HG03095 (cell line): ENCODE results near the gene NEUROD2.
A peak's percentile ranks its signal among the peaks of the same experiment; 100 is the strongest.

Experiments
- ATAC-seq: cut with Tn5 transposase; IDR thresholded peaks from one replicate; pipeline ENCODE4 v1.9.1; 2021; ENCODE audit warnings: moderate library complexity; ENCODE audit not compliant: unreplicated experiment

The NEUROD2 gene

DNA sequence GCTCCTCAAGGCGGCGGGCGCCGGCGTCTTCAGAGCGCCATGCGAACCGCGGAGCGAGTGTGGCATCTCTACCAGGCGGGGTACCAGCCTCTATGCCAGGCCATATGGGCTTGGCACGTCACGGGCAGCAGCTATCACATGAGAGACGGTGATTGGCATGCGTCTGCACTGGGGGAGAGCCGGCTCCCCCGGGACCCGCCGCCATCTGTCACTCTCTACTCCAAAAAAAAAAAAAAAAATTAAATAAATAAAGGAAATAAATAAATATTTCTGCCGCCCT lies at the start of gene NEUROD2:
Gene NEUROD2 (minus strand): TSS at position 70 of the 280 bp plus-strand sequence. CDS start 1,321 bp downstream, outside the sequence.
- ATAC-seq: no peak

DNA sequence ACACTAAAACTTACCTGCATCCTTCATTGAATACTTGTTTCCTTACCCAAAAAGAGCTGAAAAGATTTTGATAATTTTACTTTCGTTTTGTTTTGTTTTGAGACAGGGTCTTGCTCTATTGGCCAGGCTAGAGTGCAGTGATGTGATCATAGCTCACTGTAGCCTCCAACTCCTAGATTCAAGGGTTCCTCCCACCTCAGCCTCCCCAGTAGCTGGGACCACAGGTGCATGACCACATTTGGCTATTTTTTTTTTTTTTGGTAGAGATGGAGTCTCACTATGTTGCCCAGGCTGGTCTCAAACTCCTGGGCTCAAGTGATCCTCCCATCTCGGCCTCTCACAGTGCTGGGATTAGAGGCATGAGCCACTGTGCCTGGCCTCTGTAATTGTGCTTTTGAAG lies 47.4 kb upstream of the NEUROD2 start:
- ATAC-seq: no peak

- ATAC-seq: no peak
Measured at GRCh38 chr17:39653662-39654331, 46.1 kb upstream of the NEUROD2 start.

DNA sequence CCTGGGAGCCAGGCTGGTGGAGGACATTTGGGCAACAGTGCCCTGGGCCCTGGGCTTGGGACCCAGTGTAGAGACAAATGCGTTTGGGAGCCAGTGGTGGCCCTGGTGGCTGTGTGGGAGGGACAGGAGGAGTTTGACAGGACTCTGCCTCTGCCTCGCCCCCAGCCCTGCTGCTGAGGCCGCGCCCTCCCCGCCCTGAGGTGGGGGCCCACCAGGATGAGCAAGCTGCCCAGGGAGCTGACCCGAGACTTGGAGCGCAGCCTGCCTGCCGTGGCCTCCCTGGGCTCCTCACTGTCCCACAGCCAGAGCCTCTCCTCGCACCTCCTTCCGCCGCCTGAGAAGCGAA lies 45.6 kb upstream of the NEUROD2 start:
- no peak for ATAC-seq

GRCh38 chr17:39652587-39653315 lies 45.0 kb upstream of the NEUROD2 start:
- ATAC-seq: no peak

- ATAC-seq: no peak
Measured at GRCh38 chr17:39651923-39652586, 44.3 kb upstream of the NEUROD2 start.

DNA sequence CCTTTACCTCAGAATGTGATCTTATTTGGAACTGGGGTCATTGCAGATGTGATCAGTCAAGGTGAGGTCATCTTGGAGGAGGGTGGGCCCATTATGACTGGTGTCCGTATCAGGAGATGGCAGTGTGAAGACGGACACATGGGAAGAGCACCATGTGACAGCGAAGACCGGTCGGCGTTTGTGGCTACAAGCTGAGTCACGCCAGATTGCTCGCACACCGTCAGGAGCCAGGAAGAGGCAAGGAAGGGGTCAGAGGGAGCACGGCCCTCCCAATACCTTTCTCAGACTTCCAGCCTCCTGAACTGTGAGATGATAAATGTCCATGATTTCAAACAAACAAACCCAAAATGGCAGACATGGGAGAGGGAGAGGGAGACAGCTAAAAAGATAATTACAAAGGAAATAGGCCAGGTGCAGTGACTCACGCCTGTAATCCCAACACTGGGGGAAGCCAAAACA lies 42.4 kb upstream of the NEUROD2 start:
- no peak for ATAC-seq

DNA sequence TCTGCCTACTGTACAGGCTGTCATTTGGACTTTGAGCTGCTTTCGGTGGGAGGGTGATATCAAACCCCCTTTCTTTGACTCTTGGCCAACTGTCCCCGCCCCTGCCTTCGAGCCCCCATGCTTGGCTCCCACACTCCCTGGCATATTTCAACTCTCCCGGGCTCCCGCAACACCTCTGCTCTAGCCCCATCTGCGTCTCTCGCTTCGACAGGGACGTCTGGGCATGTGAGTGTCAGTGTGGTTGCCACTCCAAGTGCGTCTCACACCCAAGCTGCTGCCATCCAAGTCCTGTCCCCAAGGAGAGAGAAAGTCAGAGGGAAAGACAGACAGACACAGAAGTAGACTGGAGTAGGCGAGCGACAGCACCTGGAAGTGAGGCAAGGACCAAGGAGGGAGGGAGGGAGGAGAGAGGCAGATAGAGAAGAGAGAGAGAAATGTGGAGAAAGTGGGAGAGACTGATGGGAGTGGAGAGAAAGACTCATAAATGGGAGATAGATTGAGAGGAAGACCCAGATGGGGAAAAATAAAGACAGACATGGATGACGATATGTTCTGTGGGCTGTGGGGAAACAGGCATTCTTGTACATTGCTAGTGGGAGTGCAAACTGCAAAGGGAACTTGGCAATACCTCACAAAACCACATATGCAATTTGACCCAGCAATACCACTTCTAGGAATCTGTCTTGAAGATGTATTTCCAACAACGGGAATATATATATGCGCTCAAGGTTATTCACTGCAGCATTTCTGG lies 41.1 kb upstream of the NEUROD2 start:
- ATAC-seq: no peak

GRCh38 chr17:39647256-39647655 lies 39.5 kb upstream of the NEUROD2 start:
- no peak for ATAC-seq

DNA sequence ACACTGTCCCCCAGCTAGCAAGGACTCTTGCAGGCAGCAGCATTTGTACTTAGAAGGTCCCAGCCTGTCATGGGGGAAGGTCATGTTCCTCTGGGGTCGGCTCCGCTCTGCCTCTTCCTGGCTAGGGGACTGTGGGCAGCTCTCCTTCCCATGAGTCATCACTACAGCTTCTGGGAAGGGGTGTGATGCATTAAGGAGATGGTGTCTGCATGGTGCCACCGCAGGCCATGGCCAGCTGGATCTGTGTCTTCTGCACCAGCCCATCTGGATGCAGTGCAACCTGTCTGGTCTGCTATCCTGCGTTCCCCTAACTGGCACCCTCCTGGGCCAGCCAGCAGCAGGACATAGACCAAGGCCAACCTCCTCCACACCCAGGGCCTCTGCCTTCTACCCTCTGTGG lies 35.6 kb upstream of the NEUROD2 start:
- ATAC-seq: no peak

- ATAC-seq: no peak
Measured at GRCh38 chr17:39642291-39643074, 34.8 kb upstream of the NEUROD2 start.

GRCh38 chr17:39641883-39642282 lies 34.2 kb upstream of the NEUROD2 start:
- ATAC-seq: no peak

GRCh38 chr17:39641097-39641496 lies 33.4 kb upstream of the NEUROD2 start:
- no peak for ATAC-seq

- ATAC-seq: no peak
Measured at GRCh38 chr17:39640591-39641031, 32.9 kb upstream of the NEUROD2 start.

DNA sequence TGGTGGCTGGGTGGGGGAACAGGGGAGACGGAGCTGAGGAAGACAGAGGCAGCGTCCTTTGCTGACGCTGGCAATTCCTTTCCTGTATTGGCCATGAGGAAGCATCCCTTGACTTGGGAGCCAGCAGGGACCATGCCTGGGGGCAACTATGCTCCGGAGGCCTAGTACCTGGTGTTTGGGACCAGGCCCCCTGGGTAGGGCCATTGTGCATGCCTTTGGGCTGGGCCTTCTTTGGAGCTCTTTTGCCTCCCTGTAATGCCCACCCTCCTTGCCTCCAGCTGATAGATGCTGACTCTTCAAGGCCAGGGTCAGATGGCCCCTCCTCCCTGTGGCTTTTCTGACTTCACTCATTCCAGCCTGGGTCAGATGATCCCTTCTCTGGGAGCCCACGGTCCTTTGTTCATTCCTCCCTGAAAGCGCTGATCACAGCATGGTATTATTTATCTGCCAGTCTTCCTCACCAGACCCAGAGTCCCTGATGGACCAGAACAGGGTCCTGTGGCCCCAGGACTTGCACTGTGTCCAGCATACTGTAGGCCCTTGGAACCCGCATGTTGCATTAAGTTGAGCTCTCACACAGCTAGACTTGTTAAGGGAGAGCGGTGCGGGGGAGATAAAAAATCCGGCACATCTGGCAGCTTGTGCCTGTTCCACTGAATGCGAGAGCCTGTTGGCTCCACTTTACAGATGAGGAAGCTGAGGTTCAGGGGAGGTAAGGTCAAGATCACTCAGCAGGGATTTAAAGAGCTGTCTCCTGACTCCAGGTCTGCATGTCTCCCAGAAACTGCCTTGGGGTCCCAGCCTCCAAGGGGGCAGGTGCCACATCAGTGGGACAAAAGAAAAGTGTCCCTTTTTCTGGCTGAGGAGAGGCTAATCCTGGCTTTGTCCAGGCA lies 32.1 kb upstream of the NEUROD2 start:
- ATAC-seq: no peak

- no peak for ATAC-seq
Measured at GRCh38 chr17:39639043-39639442, 31.3 kb upstream of the NEUROD2 start.

- ATAC-seq: no peak
Measured at GRCh38 chr17:39638317-39638716, 30.6 kb upstream of the NEUROD2 start.

- ATAC-seq: peak; percentile 76
Measured at GRCh38 chr17:39636927-39637736, 29.4 kb upstream of the NEUROD2 start, which contains the start of gene STARD3. Gene STARD3, plus strand, starts transcription at chr17:39637144. Its CDS starts 16,388 bp downstream, at chr17:39653532.

DNA sequence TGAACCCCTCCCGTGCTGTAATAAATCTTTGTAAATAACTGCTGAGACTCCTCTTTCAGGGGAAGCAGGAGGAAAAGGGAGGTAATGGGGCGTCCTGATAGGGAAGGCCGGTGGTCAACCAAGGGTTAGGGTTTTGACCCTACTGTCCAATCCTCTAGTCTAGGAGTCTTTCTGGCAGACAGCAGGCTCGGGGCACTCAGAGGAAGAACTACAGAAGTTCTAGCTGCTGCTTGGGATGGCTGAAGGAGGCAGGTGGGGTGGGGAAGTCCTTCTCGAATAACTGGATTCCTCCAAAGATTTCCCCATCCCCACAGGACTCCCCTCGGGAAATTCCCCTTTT lies 28.8 kb upstream of the NEUROD2 start:
- ATAC-seq: peak; percentile 25
